Mesenchymal stem cell (in vitro differentiated cells and primary cell): ENCODE data around the gene CHL1.

Experiments
- DNase-seq: peaks from one replicate; pipeline ENCODE4 v3.0.0-alpha.2; 2013
- H2AFZ ChIP-seq: one replicate; pipeline ENCODE4 v1.6.1; 2013; ENCODE audit warnings: low read depth, mild to moderate bottlenecking, control low read depth, inconsistent platforms, low read length, moderate library complexity
- H2AK5ac ChIP-seq: 2 replicates; pipeline ENCODE4 v1.6.1; 2013; ENCODE audit warnings: low read length, moderate library complexity, mild to moderate bottlenecking, inconsistent platforms; ENCODE audit not compliant: severe bottlenecking
- H2BK120ac ChIP-seq: one replicate; pipeline ENCODE4 v1.6.1; 2013; ENCODE audit warnings: low read depth, mild to moderate bottlenecking, inconsistent platforms, low read length, moderate library complexity
- H2BK12ac ChIP-seq, 2 experiments: one replicate each; pipeline ENCODE4 v1.6.1; 2013; ENCODE audit warnings: inconsistent platforms in 2 of 2, low read length in 2 of 2, mild to moderate bottlenecking in 2 of 2, moderate library complexity in 2 of 2, control low read depth in 1 of 2
- H2BK15ac ChIP-seq: one replicate; pipeline ENCODE4 v1.6.1; 2013; ENCODE audit warnings: mild to moderate bottlenecking, low read depth, inconsistent platforms; ENCODE audit not compliant: poor library complexity, severe bottlenecking
- H2BK5ac ChIP-seq: 2 replicates; pipeline ENCODE4 v1.6.1; 2013; ENCODE audit warnings: low read depth, mild to moderate bottlenecking, low read length, control low read depth, inconsistent platforms; ENCODE audit not compliant: poor library complexity, severe bottlenecking
- H3K14ac ChIP-seq, 2 experiments: one replicate each; pipeline ENCODE4 v1.6.1; 2013; ENCODE audit warnings: inconsistent platforms in 2 of 2, low read length in 2 of 2, control low read depth in 1 of 2, mild to moderate bottlenecking in 1 of 2, moderate library complexity in 1 of 2
- H3K18ac ChIP-seq, 2 experiments: one replicate each; pipeline ENCODE4 v1.6.1; 2013; ENCODE audit warnings: inconsistent platforms in 2 of 2, low read length in 2 of 2, control low read depth in 1 of 2, low read depth in 1 of 2, mild to moderate bottlenecking in 1 of 2
- H3K23ac ChIP-seq, 2 experiments: one replicate each; pipeline ENCODE4 v1.6.1; 2013; ENCODE audit warnings: inconsistent platforms in 2 of 2, low read length in 2 of 2, mild to moderate bottlenecking in 2 of 2, moderate library complexity in 2 of 2, control low read depth in 1 of 2
- H3K27ac ChIP-seq: 2 replicates; pipeline ENCODE4 v1.5.1; 2013; ENCODE audit warnings: mild to moderate bottlenecking, moderate library complexity, low read length, control low read depth, inconsistent platforms; ENCODE audit not compliant: poor library complexity, severe bottlenecking
- H3K27me3 ChIP-seq, 2 experiments: 2 replicates each; pipeline versions ENCODE4 v1.6.1 to v1.7.0; 2013; ENCODE audit warnings: low read length in 2 of 2, mild to moderate bottlenecking in 2 of 2, moderate library complexity in 2 of 2, control low read depth in 1 of 2, inconsistent platforms in 1 of 2; ENCODE audit not compliant: control insufficient read depth in 1 of 2, insufficient read depth in 1 of 2
- H3K36me3 ChIP-seq, 2 experiments: 2 replicates each; pipeline versions ENCODE4 v1.6.1 to v1.7.0; 2013; ENCODE audit warnings: low read length in 2 of 2, control low read depth in 1 of 2, inconsistent platforms in 1 of 2, low read depth in 1 of 2, mild to moderate bottlenecking in 1 of 2; ENCODE audit not compliant: insufficient read depth in 2 of 2, control insufficient read depth in 1 of 2
- H3K4ac ChIP-seq, 2 experiments: one replicate each; pipeline ENCODE4 v1.6.1; 2013; ENCODE audit warnings: inconsistent platforms in 2 of 2, low read length in 2 of 2, mild to moderate bottlenecking in 2 of 2, moderate library complexity in 2 of 2, control low read depth in 1 of 2, low read depth in 1 of 2
- H3K4me1 ChIP-seq: 2 replicates; pipeline ENCODE4 v1.6.1; 2013; ENCODE audit warnings: low read depth, low read length, control low read depth; ENCODE audit not compliant: control insufficient read depth, insufficient read depth
- H3K4me2 ChIP-seq: 2 replicates; pipeline ENCODE4 v1.6.1; 2013; ENCODE audit warnings: low read length, mild to moderate bottlenecking, inconsistent platforms; ENCODE audit not compliant: poor library complexity, severe bottlenecking
- H3K4me3 ChIP-seq, 2 experiments: 2 replicates each; pipeline versions ENCODE4 v1.5.1 to v1.7.0; 2013; ENCODE audit warnings: low read length in 2 of 2, mild to moderate bottlenecking in 2 of 2, control low read depth in 1 of 2, low read depth in 1 of 2; ENCODE audit not compliant: insufficient read depth in 1 of 2
- H3K79me1 ChIP-seq: replicated peaks from 2 replicates; pipeline ENCODE4 v1.6.1; 2013; ENCODE audit warnings: mild to moderate bottlenecking, control low read depth, low read length, inconsistent platforms; ENCODE audit not compliant: poor library complexity, severe bottlenecking
- H3K9ac ChIP-seq: 2 replicates; pipeline ENCODE4 v1.7.0; 2013; ENCODE audit warnings: mild to moderate bottlenecking, low read length, moderate library complexity
- H3K9me3 ChIP-seq: 2 replicates; pipeline ENCODE4 v1.7.0; 2013; ENCODE audit warnings: mild to moderate bottlenecking, low read length; ENCODE audit not compliant: control insufficient read depth
- H4K8ac ChIP-seq: one replicate; pipeline ENCODE4 v1.6.1; 2013; ENCODE audit warnings: inconsistent platforms, mild to moderate bottlenecking, low read length, moderate library complexity
- H4K91ac ChIP-seq: one replicate; pipeline ENCODE4 v1.6.1; 2013; ENCODE audit warnings: mild to moderate bottlenecking, low read length, inconsistent platforms
- WGBS: methylation state at CpG from one replicate; pipeline ENCODE4 v1.1.7; 2013; ENCODE audit warnings: mixed read lengths; 5-methylcytosine and 5-hydroxymethylcytosine counted together

The CHL1 gene

DNA sequence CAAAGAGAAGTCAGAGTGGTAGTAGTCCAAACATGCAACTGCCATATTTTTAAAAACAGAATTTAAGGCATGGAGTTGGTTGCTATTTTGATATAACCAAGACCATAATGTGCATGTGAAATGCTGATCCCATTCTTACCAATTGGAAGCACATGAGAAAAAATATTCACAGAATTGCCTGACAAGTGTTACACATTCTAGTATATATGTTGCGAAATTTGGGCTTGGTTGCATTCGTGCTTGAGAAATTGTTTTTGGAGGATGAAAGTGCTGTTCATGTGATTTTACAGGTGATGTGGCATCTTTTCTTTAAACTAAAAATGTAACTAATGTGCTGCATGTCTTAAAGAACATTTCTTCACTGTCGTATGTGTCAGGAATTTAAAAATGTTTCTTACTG, 199.7 kb downstream of the CHL1 start:
- H3K9ac ChIP-seq, result no peak overlapping the region
- H3K18ac ChIP-seq, result no peak overlapping the region
- no peak for DNase-seq
- H3K27ac ChIP-seq, result no peak overlapping the region
- H3K23ac ChIP-seq, result no peak overlapping the region
- H4K8ac ChIP-seq, result no peak overlapping the region
- H2AK5ac ChIP-seq, result no peak overlapping the region
- H3K14ac ChIP-seq, result no peak overlapping the region
- H3K4me3 ChIP-seq, result no peak overlapping the region
- no peaks in the 10 kb centered on the region for H3K79me1 ChIP-seq
- no peaks in the 10 kb centered on the region for H3K4me1 ChIP-seq
- WGBS, result 94% methylated on average over 2 of the region's 3 CpGs
- H3K36me3 ChIP-seq, result no peaks in the 10 kb centered on the region
- no peak overlapping the region for H3K4me2 ChIP-seq
- no peaks in the 10 kb centered on the region for H3K9me3 ChIP-seq
- no peak overlapping the region for H3K4ac ChIP-seq
- no peaks in the 10 kb centered on the region for H3K27me3 ChIP-seq
- no peak overlapping the region for H2BK120ac ChIP-seq
- H4K91ac ChIP-seq, result no peak overlapping the region
- no peak overlapping the region for H2BK5ac ChIP-seq
- no peak overlapping the region for H2BK15ac ChIP-seq
- H2BK12ac ChIP-seq, result no peak overlapping the region
- H2AFZ ChIP-seq, result no peak overlapping the region

GRCh38 chr3:399647-400046, 203.1 kb downstream of the CHL1 start:
- H3K27ac ChIP-seq, result no peak overlapping the region
- H3K9ac ChIP-seq, result no peak overlapping the region
- DNase-seq, result no peak
- no peak overlapping the region for H2BK12ac ChIP-seq
- H3K27me3 ChIP-seq, result no peaks in the 10 kb centered on the region
- no peaks in the 10 kb centered on the region for H3K4me1 ChIP-seq
- H2BK15ac ChIP-seq, result no peak overlapping the region
- H3K4me2 ChIP-seq, result no peak overlapping the region
- H2AFZ ChIP-seq, result no peak overlapping the region
- H3K14ac ChIP-seq, result no peak overlapping the region
- H3K18ac ChIP-seq, result no peak overlapping the region
- no peak overlapping the region for H3K4me3 ChIP-seq
- no peak overlapping the region for H3K23ac ChIP-seq
- H4K8ac ChIP-seq, result no peak overlapping the region
- H4K91ac ChIP-seq, result no peak overlapping the region
- no peaks in the 10 kb centered on the region for H3K79me1 ChIP-seq
- no peak overlapping the region for H2BK5ac ChIP-seq
- H2BK120ac ChIP-seq, result no peak overlapping the region
- H2AK5ac ChIP-seq, result no peak overlapping the region
- H3K36me3 ChIP-seq, result no peaks in the 10 kb centered on the region
- H3K9me3 ChIP-seq, result no peaks in the 10 kb centered on the region
- H3K4ac ChIP-seq, result no peak overlapping the region
- WGBS, result 98% methylated on average over 3 of the region's 6 CpGs

DNA sequence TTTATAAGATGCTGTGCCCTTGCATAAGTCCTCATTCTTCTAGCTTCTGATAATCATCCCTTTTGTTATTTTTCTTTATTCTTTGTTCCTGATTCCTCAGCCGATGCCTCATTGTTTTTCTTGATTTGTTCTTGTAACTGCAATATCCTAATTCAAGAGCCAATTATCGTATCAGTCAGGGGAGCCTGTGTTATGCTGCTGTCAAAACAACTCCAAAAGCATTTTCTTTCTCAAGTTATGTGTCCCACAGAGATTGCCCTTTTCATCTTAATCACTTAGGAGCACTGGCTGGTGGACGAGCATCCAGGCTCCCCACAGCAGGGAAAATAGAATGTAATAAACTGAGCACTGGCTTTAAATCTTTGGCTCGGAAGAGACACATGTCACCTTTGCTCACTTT, 207.3 kb downstream of the CHL1 start:
- Histone ChIP-seq H3K18ac (no peak overlapping the region), H3K4me3 (no peak overlapping the region), H3K4ac (no peak overlapping the region), H3K4me2 (no peak overlapping the region), H4K8ac (no peak overlapping the region), H3K9me3 (no peaks in the 10 kb centered on the region), H3K27ac (no peak overlapping the region), H2BK12ac (no peak overlapping the region), H2AK5ac (no peak overlapping the region), H3K14ac (no peak overlapping the region), H3K36me3 (no peaks in the 10 kb centered on the region), H2AFZ (no peak overlapping the region), H3K79me1 (no peaks in the 10 kb centered on the region), H3K9ac (no peak overlapping the region), H2BK15ac (no peak overlapping the region), H2BK120ac (no peak overlapping the region), H2BK5ac (no peak overlapping the region), H4K91ac (no peak overlapping the region), H3K4me1 (no peaks in the 10 kb centered on the region), H3K23ac (no peak overlapping the region), H3K27me3 (no peaks in the 10 kb centered on the region)
- 68% methylated on average over 4 of the region's 4 CpGs for WGBS
- no peak for DNase-seq

DNA sequence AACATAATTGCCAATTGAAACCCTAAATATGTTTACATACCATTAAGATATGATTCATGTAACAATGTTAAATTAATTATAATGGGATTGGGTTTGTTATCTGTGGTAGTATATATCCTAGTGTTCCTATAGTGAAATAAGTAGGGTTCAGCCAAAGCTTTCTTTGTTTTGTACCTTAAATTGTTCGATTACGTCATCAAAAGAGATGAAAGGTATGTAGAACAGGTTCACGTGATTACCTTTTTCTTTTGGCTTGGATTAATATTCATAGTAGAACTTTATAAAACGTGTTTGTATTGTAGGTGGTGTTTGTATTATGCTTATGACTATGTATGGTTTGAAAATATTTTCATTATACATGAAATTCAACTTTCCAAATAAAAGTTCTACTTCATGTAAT, 212.4 kb downstream of the CHL1 start:
- no peak overlapping the region for H2BK15ac ChIP-seq
- no peak overlapping the region for H4K8ac ChIP-seq
- H2BK12ac ChIP-seq, result no peak overlapping the region
- no peak overlapping the region for H2BK120ac ChIP-seq
- DNase-seq, result no peak
- no peaks in the 10 kb centered on the region for H3K4me1 ChIP-seq
- no peak overlapping the region for H2AFZ ChIP-seq
- H3K27me3 ChIP-seq, result peaks cover 0 to 23% of the 10 kb centered on the region in 2 experiments
- H3K9me3 ChIP-seq, result no peaks in the 10 kb centered on the region
- H4K91ac ChIP-seq, result no peak overlapping the region
- no peak overlapping the region for H2AK5ac ChIP-seq
- no peak overlapping the region for H3K9ac ChIP-seq
- no peak overlapping the region for H3K4me2 ChIP-seq
- H3K4me3 ChIP-seq, result no peak overlapping the region
- no peak overlapping the region for H3K18ac ChIP-seq
- no peak overlapping the region for H3K14ac ChIP-seq
- H3K79me1 ChIP-seq, result no peaks in the 10 kb centered on the region
- no peak overlapping the region for H3K27ac ChIP-seq
- WGBS, result 87% methylated on average over 3 of the region's 4 CpGs
- no peak overlapping the region for H3K23ac ChIP-seq
- no peak overlapping the region for H2BK5ac ChIP-seq
- no peaks in the 10 kb centered on the region for H3K36me3 ChIP-seq
- no peak overlapping the region for H3K4ac ChIP-seq
